ENCODE measurements around the gene SULF2.

DNA sequence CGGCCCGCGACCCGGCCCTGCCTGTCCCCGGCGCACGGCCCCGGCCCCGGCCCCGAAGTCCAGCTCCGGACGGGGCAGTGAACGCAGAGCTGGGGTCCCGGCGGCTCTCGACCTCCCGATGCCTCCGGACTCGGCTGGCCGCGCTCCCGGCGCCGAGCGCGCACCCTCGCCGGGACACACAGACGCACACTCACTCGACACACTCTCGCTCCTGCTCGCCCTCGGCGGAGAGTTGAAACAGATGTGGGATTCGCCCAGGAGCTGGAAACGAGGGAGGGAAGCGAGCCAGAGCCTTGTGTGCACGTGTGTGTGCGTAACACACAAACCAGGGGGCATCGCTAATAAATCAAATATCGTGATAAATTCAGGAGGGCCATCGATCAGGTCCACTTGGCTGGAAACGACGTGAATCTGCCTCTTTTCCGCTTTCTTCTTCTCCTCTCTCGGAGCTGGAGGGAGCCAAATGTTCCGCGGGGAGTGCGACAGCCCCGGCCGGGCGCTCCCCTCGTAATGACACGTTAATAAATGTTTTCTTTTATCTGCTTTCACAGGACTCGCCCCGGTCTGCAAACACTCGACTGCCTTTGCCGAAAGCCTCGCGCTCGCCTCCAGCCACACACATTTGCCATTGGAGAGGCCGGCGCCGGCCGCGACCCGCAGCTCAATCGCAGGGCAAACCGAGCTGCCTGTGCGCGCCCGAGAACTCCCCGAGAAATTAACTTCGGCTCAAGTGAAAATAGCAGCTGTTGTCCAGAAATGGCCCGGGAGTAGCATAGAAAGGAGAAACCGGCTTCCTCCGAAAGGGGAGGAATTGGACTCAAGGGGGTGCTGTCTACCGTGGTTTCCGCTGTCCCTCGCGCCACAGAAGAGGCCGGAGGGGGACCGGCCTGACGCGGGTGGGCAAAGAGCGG lies 828 bp upstream of the SULF2 start:
- TF ChIP-seq, protein P1, sequence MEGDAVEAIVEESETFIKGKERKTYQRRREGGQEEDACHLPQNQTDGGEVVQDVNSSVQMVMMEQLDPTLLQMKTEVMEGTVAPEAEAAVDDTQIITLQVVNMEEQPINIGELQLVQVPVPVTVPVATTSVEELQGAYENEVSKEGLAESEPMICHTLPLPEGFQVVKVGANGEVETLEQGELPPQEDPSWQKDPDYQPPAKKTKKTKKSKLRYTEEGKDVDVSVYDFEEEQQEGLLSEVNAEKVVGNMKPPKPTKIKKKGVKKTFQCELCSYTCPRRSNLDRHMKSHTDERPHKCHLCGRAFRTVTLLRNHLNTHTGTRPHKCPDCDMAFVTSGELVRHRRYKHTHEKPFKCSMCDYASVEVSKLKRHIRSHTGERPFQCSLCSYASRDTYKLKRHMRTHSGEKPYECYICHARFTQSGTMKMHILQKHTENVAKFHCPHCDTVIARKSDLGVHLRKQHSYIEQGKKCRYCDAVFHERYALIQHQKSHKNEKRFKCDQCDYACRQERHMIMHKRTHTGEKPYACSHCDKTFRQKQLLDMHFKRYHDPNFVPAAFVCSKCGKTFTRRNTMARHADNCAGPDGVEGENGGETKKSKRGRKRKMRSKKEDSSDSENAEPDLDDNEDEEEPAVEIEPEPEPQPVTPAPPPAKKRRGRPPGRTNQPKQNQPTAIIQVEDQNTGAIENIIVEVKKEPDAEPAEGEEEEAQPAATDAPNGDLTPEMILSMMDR (IDR thresholded peaks at IDR 0.05) = peak; percentile 47 to 81 (median 71)
- TF ChIP-seq POLR2AphosphoS5 (IDR thresholded peaks at IDR 0.05) = no peak
